ENCODE measurements around the gene TAOK1.

The TAOK1 gene

GRCh38 chr17:29581583-29582253 is 191.6 kb downstream of the TAOK1 start:
- Histone ChIP-seq H3K9me3 (ENCODE audit: control insufficient read depth, insufficient read depth, low read depth, low read length) (no peaks in the 10 kb centered on the region), H3K36me3 (ENCODE audit: control insufficient read depth in 2 of 2, insufficient read depth in 1 of 2, low read length in 2 of 2) (peaks cover 11 to 83% of the 10 kb centered on the region in 2 experiments; a peak in 2 of 3 replicates), H3K4me3 (ENCODE audit: low read depth, low read length) (no peak overlapping the region), H3K27ac (ENCODE audit: extremely low read depth, low read depth, low read length) (no peak overlapping the region), H3K4me1 (ENCODE audit: control insufficient read depth, insufficient read depth, low read length) (no peaks in the 10 kb centered on the region)
- TF ChIP-seq YY2 (tag by site-specific recombination; IDR thresholded peaks at IDR 0.05) (no peak), MYNN (tag by site-specific recombination; IDR thresholded peaks at IDR 0.05; ENCODE audit: borderline replicate concordance) (0 out of 2 replicates have a peak, but pooled peaks have one; percentile 30), GLIS1 (tag by site-specific recombination; IDR thresholded peaks at IDR 0.05) (0 out of 2 replicates have a peak, but pooled peaks have one; percentile 15), HIC1 (tag by site-specific recombination; IDR thresholded peaks at IDR 0.05) (0 out of 2 replicates have a peak, but pooled peaks have one; percentile 13)
- ChIA-PET POLR2A (interaction anchor here (0.6 to 2.0 kb wide), 4 partner anchors 10 to 223 kb away, joined by 3 to 14 read pairs (median 6); no protein-coding TSS in a partner anchor), CTCF (interaction anchor here (0.6 to 5.9 kb wide), 13 partner anchors 11 to 1307 kb away, joined by 3 to 74 read pairs (median 5); partner anchors contain the start of genes ABHD15, ANKRD13B and TP53I13)

- Histone ChIP-seq H3K4me3 (ENCODE audit: low read depth, low read length) (no peak overlapping the region), H3K36me3 (ENCODE audit: control insufficient read depth in 2 of 2, insufficient read depth in 1 of 2, low read length in 2 of 2) (peaks cover 11 to 80% of the 10 kb centered on the region in 2 experiments; a peak in 2 of 3 replicates), H3K4me1 (ENCODE audit: control insufficient read depth, insufficient read depth, low read length) (no peaks in the 10 kb centered on the region), H3K9me3 (ENCODE audit: control insufficient read depth, insufficient read depth, low read depth, low read length) (no peaks in the 10 kb centered on the region), H3K27ac (ENCODE audit: extremely low read depth, low read depth, low read length) (no peak overlapping the region)
- TF ChIP-seq ZNF658 (tag by site-specific recombination; IDR thresholded peaks at IDR 0.05) (no peak), ZNF341 (tag by site-specific recombination; IDR thresholded peaks at IDR 0.05; ENCODE audit: low read depth) (no peak), ZNF580 (tag by site-specific recombination; IDR thresholded peaks at IDR 0.05) (0 out of 2 replicates have a peak, but pooled peaks have one; percentile 23)
- CTCF ChIA-PET = interaction anchor here (0.6 to 5.9 kb wide), 9 partner anchors 9 to 1307 kb away, joined by 3 to 74 read pairs (median 5); partner anchors contain the start of genes ABHD15, ANKRD13B and TP53I13
- POLR2A ChIA-PET = interaction anchor here (2.0 kb wide), 1 partner anchor 9 kb away, joined by 14 read pairs; no protein-coding TSS in a partner anchor
Measured at GRCh38 chr17:29582254-29582765, 192.1 kb downstream of the TAOK1 start.

GRCh38 chr17:29582772-29583171 is 192.6 kb downstream of the TAOK1 start:
- Histone ChIP-seq H3K9me3 (ENCODE audit: control insufficient read depth, insufficient read depth, low read depth, low read length) (no peaks in the 10 kb centered on the region), H3K36me3 (ENCODE audit: control insufficient read depth in 2 of 2, insufficient read depth in 1 of 2, low read length in 2 of 2) (peaks cover 11 to 75% of the 10 kb centered on the region in 2 experiments; a peak in 2 of 3 replicates), H3K4me3 (ENCODE audit: low read depth, low read length) (no peak overlapping the region), H3K4me1 (ENCODE audit: control insufficient read depth, insufficient read depth, low read length) (0 out of 2 replicates have a peak, but pooled peaks cover 2% of the 10 kb centered on the region), H3K27ac (ENCODE audit: extremely low read depth, low read depth, low read length) (no peak overlapping the region)
- no peak for TF ChIP-seq ZNF624 (tag by site-specific recombination; IDR thresholded peaks at IDR 0.05)
- TF ChIP-seq ATF2 (tag by site-specific recombination; IDR thresholded peaks at IDR 0.05; ENCODE audit: low read depth) = no peak
- no peak for TF ChIP-seq SP3 (tag by site-specific recombination; IDR thresholded peaks at IDR 0.05)
- no peak for TF ChIP-seq ZNF660 (tag by site-specific recombination; IDR thresholded peaks at IDR 0.05)
- POLR2A ChIA-PET = no interaction called here
- CTCF ChIA-PET = interaction anchor here (0.7 to 5.9 kb wide), 3 partner anchors 9 to 348 kb away, joined by 3 to 74 read pairs (median 4); partner anchors contain the start of gene ANKRD13B

Data from HEK293 (cell line).